H1 (cell line): Measurements from ENCODE around the gene IREB2. TPM values are rescaled to one million over a fixed set of nuclear protein-coding genes. Genes with fewer than 3 reads are reported as not detected.

ENCODE experiments used
- CTCF ChIA-PET: fragments of 300-600 bp; sonication (Branson Sonifier 250); formaldehyde crosslinking; loops from one replicate; lab custom pipeline; 2021; ENCODE audit not compliant: partially characterized antibody; lab: Charles Lee
- POLR2A ChIA-PET: fragments of 300-600 bp; sonication (Branson Sonifier 250); formaldehyde crosslinking; loops from one replicate; lab custom pipeline; 2021; ENCODE audit warnings: inconsistent platforms; ENCODE audit not compliant: partially characterized antibody; lab: Charles Lee
- DNase-seq, 2 experiments: peaks; one replicate each; pipeline versions ENCODE4 v3.0.0 to v3.0.0-alpha.2; 2010 to 2022; ENCODE audit warnings: low spot score in 2 of 2, low read depth in 1 of 2, mixed read lengths in 1 of 2
- FAIRE-seq: peaks from 2 replicates; lab custom pipeline; 2011; peaks lifted over from hg19 to GRCh38; lab: Jason Lieb, UNC
- H2AFZ ChIP-seq: 2 replicates; pipeline ENCODE4 v1.8.1; 2012; ENCODE audit warnings: low read length, inconsistent platforms
- H2AK5ac ChIP-seq: 2 replicates; pipeline ENCODE4 v1.6.1; 2013; ENCODE audit warnings: low read depth, low read length
- H2BK120ac ChIP-seq: replicated peaks from 2 replicates; pipeline ENCODE3; 2013; ENCODE audit warnings: low read depth, low read length, inconsistent platforms
- H2BK12ac ChIP-seq: 2 replicates; pipeline ENCODE4 v1.6.1; 2013; ENCODE audit warnings: low read depth, low read length
- H2BK15ac ChIP-seq: 2 replicates; pipeline ENCODE4 v1.6.1; 2013; ENCODE audit warnings: low read length
- H2BK20ac ChIP-seq: 2 replicates; pipeline ENCODE4 v1.6.1; 2013; ENCODE audit warnings: low read length
- H2BK5ac ChIP-seq: 2 replicates; pipeline ENCODE4 v1.6.1; 2013; ENCODE audit warnings: low read depth, low read length
- H3K14ac ChIP-seq: 2 replicates; pipeline ENCODE4 v1.6.1; 2013; ENCODE audit warnings: inconsistent platforms; ENCODE audit not compliant: insufficient read length
- H3K18ac ChIP-seq: 2 replicates; pipeline ENCODE4 v1.6.1; 2013; ENCODE audit warnings: low read length; ENCODE audit errors: extremely low read depth
- H3K23ac ChIP-seq: 2 replicates; pipeline ENCODE4 v1.6.1; 2013; ENCODE audit warnings: inconsistent platforms; ENCODE audit not compliant: insufficient read length
- H3K23me2 ChIP-seq: 2 replicates; pipeline ENCODE4 v1.6.1; 2013; ENCODE audit warnings: low read depth, low read length
- H3K27ac ChIP-seq: 2 replicates; pipeline ENCODE4 v1.6.1; 2011; ENCODE audit warnings: low read depth, low read length, inconsistent platforms
- H3K27me3 ChIP-seq, 4 experiments: replicated peaks in 1 of 4; 1 replicate in 1 of 4; 2 replicates in 3 of 4; pipeline versions ENCODE4 v1.6.1 to v1.8.1; 2011 to 2013; ENCODE audit warnings: low read length in 3 of 4, mild to moderate bottlenecking in 3 of 4, inconsistent platforms in 2 of 4, mixed read lengths in 2 of 4, moderate library complexity in 1 of 4; ENCODE audit not compliant: control insufficient read depth in 3 of 4, insufficient read depth in 3 of 4; ENCODE audit errors: extremely low read depth in 1 of 4
- H3K36me3 ChIP-seq, 4 experiments: 2 replicates each; pipeline versions ENCODE4 v1.6.1 to v1.8.1; 2011 to 2013; ENCODE audit warnings: mild to moderate bottlenecking in 4 of 4, low read length in 3 of 4, moderate library complexity in 2 of 4, control low read depth in 1 of 4, inconsistent platforms in 1 of 4; ENCODE audit not compliant: insufficient read depth in 4 of 4, control insufficient read depth in 2 of 4
- H3K4ac ChIP-seq: replicated peaks from 2 replicates; pipeline ENCODE3; 2013; ENCODE audit warnings: low read length, low read depth, mixed read lengths, inconsistent platforms; ENCODE audit not compliant: insufficient read length
- H3K4me1 ChIP-seq, 4 experiments: replicated peaks in 1 of 4; 1 replicate in 1 of 4; 2 replicates in 3 of 4; pipeline versions ENCODE4 v1.6.1 to v1.8.1; 2011 to 2013; ENCODE audit warnings: low read length in 3 of 4, inconsistent platforms in 2 of 4, mixed read lengths in 1 of 4; ENCODE audit not compliant: insufficient read depth in 4 of 4, control insufficient read depth in 3 of 4
- H3K4me2 ChIP-seq, 2 experiments: 2 replicates each; pipeline versions ENCODE4 v1.6.1 to v1.8.1; 2011 to 2013; ENCODE audit warnings: low read depth in 2 of 2, low read length in 2 of 2, control low read depth in 1 of 2, inconsistent platforms in 1 of 2, mild to moderate bottlenecking in 1 of 2; ENCODE audit not compliant: insufficient read depth in 1 of 2
- H3K4me3 ChIP-seq, 4 experiments: fragments of 200-600, 300-600 bp in 1 of 4; sonication (generic), shearing (Covaris generic), sonication (Bioruptor Twin) in 1 of 4; 2 replicates each; pipeline versions ENCODE4 v1.5.1 to v1.8.1; 2011 to 2016; ENCODE audit warnings: low read length in 4 of 4, low read depth in 3 of 4, control low read depth in 2 of 4, inconsistent platforms in 2 of 4, mild to moderate bottlenecking in 2 of 4, mixed read lengths in 1 of 4, moderate library complexity in 1 of 4; ENCODE audit not compliant: insufficient read depth in 2 of 4; ENCODE audit errors: extremely low read depth in 1 of 4
- H3K56ac ChIP-seq: replicated peaks from 2 replicates; pipeline ENCODE3; 2013; ENCODE audit warnings: low read depth, mild to moderate bottlenecking, mixed read lengths, low read length, inconsistent platforms; ENCODE audit not compliant: insufficient read length
- H3K79me1 ChIP-seq: 2 replicates; pipeline ENCODE4 v1.6.1; 2013; ENCODE audit warnings: low read depth, low read length, control low read depth
- H3K79me2 ChIP-seq, 2 experiments: 2 replicates each; pipeline versions ENCODE4 v1.6.1 to v1.8.1; 2012 to 2013; ENCODE audit warnings: low read length in 2 of 2, mild to moderate bottlenecking in 2 of 2, inconsistent platforms in 1 of 2; ENCODE audit not compliant: insufficient read depth in 2 of 2, control insufficient read depth in 1 of 2
- H3K9ac ChIP-seq, 4 experiments: replicated peaks in 1 of 4; 1 replicate in 1 of 4; 2 replicates in 3 of 4; pipeline versions ENCODE4 v1.6.1 to v1.8.1; 2011 to 2013; ENCODE audit warnings: low read depth in 3 of 4, low read length in 3 of 4, control low read depth in 2 of 4, mild to moderate bottlenecking in 2 of 4, moderate library complexity in 2 of 4, inconsistent platforms in 1 of 4; ENCODE audit errors: extremely low read depth in 1 of 4
- H3K9me3 ChIP-seq, 2 experiments: 2 replicates each; pipeline versions ENCODE4 v1.6.1 to v1.8.1; 2012 to 2013; ENCODE audit warnings: mild to moderate bottlenecking in 2 of 2, moderate library complexity in 2 of 2, control low read depth in 1 of 2, inconsistent platforms in 1 of 2, low read depth in 1 of 2, low read length in 1 of 2, mixed read lengths in 1 of 2; ENCODE audit not compliant: insufficient read depth in 2 of 2
- H4K20me1 ChIP-seq, 2 experiments: replicated peaks in 1 of 2; 2 replicates each; pipeline versions ENCODE3 to v1.8.1; 2011 to 2013; ENCODE audit warnings: inconsistent platforms in 2 of 2, low read length in 2 of 2, mild to moderate bottlenecking in 1 of 2; ENCODE audit not compliant: insufficient read depth in 2 of 2, control insufficient read depth in 1 of 2
- H4K5ac ChIP-seq: 2 replicates; pipeline ENCODE4 v1.6.1; 2013; ENCODE audit warnings: low read length, low read depth, mixed read lengths, inconsistent platforms; ENCODE audit not compliant: insufficient read length
- H4K8ac ChIP-seq: 2 replicates; pipeline ENCODE4 v1.8.0; 2013; ENCODE audit warnings: mild to moderate bottlenecking, moderate library complexity, low read length, inconsistent platforms; ENCODE audit not compliant: insufficient read depth; ENCODE audit errors: extremely low read depth
- H4K91ac ChIP-seq: replicated peaks from 2 replicates; pipeline ENCODE3; 2013; ENCODE audit warnings: low read length, mixed read lengths, inconsistent platforms; ENCODE audit not compliant: insufficient read length
- EGR1 ChIP-seq: IDR thresholded peaks from 2 replicates; pipeline ENCODE4 v1.6.1; 2011; ENCODE audit warnings: low read depth, low read length, borderline replicate concordance
- SP4 ChIP-seq: IDR thresholded peaks from 2 replicates; pipeline ENCODE4 v1.6.1; 2012; ENCODE audit warnings: low read length, inconsistent platforms
- polyA plus RNA-seq, 7 experiments: library from polyadenylated mRNA; depleted of rRNA in 3 of 7; stranded (reverse) in 5 of 7; unstranded in 2 of 7; fragments of >200 nt in 5 of 7; fragments of 200-250 nt in 2 of 7; gene quantifications; 1 replicate in 5 of 7; 2 replicates in 1 of 7; 4 replicates in 1 of 7; pipeline versions ENCODE4 v1.2.1 to v1.2.3, GENCODE V29; 2011 to 2013; ENCODE audit warnings: missing spikeins in 2 of 7, mixed read lengths in 2 of 7
- total RNA-seq: library from RNA; stranded (reverse); fragmentation: NEBNext Ultra II Directional; extraction: Animal tissue kit (Norgen Biotek cat#: 25700); gene quantifications from 2 replicates; pipeline ENCODE4 v1.2.1, GENCODE V29; 2021

IREB2 gene
- total and polyA plus RNA-seq, 2 of the 8 experiments (the other 6 are each of a cell fraction or from before 2014, with no cell fraction given), result 21.0 to 103 TPM

- no peak overlapping the region for H3K14ac ChIP-seq
- H2AK5ac ChIP-seq, result no peak overlapping the region
- H4K5ac ChIP-seq, result no peak overlapping the region
- no peak overlapping the region for H2BK120ac ChIP-seq
- ChIA-PET POLR2A (interaction anchor here (3.7 kb wide), 1 partner anchor 10 kb away, joined by 18 read pairs; the partner anchor contains the start of gene IREB2), CTCF (interaction anchor here (0.7 to 4.9 kb wide), 11 partner anchors 10 to 513 kb away, joined by 3 to 25 read pairs (median 3); partner anchors contain the start of gene IREB2)
- H3K79me2 ChIP-seq, result no peaks in the 10 kb centered on the region
- H3K4me1 ChIP-seq, result no peaks in the 10 kb centered on the region
- no peak for DNase-seq
- FAIRE-seq, result no peak
- 0 out of 2 replicates have a peak overlapping the region, but pooled peaks have one; percentile 42 for H2AFZ ChIP-seq
- H3K23ac ChIP-seq, result no peak overlapping the region
- no peaks in the 10 kb centered on the region; a peak in 1 of 7 replicates for H3K27me3 ChIP-seq
- H3K56ac ChIP-seq, result no peak overlapping the region
- no peak overlapping the region for H3K9ac ChIP-seq
- no peak overlapping the region for H2BK20ac ChIP-seq
- H3K27ac ChIP-seq, result no peak overlapping the region
- no peaks in the 10 kb centered on the region for H3K9me3 ChIP-seq
- H2BK5ac ChIP-seq, result no peak overlapping the region
- no peaks in the 10 kb centered on the region for H3K79me1 ChIP-seq
- no peaks in the 10 kb centered on the region for H3K36me3 ChIP-seq
- no peak overlapping the region for H3K18ac ChIP-seq
- H3K4ac ChIP-seq, result no peak overlapping the region
- no peak overlapping the region for H4K8ac ChIP-seq
- no peak overlapping the region for H3K4me2 ChIP-seq
- 0 out of 2 replicates have a peak overlapping the region, but pooled peaks have one; percentile 16 for H2BK15ac ChIP-seq
- TF ChIP-seq SP4, result no peak
- TF ChIP-seq EGR1, result no peak
- H4K91ac ChIP-seq, result no peak overlapping the region
- H3K23me2 ChIP-seq, result no peaks in the 10 kb centered on the region; the same call in 1 of the 2 replicates
- H3K4me3 ChIP-seq, result no peak overlapping the region
- no peaks in the 10 kb centered on the region for H4K20me1 ChIP-seq
- no peak overlapping the region for H2BK12ac ChIP-seq
These were observed 10.1 kb upstream of the IREB2 start for GRCh38 chr15:78427953-78428352.
